Lower leg skin (tissue), 4 donors: ENCODE measurements around the gene IMMP2L. TPM values are rescaled to one million over a fixed set of nuclear protein-coding genes. Genes with fewer than 3 reads are reported as not detected.
"Not testable (repeated sequence)": the region's sequence is repeated elsewhere in the genome, so short reads cannot be mapped to it uniquely, and the experiment has no call there.

Experiments used
- DNase-seq, 2 donors: peaks; one replicate each; pipeline ENCODE4 v3.0.0-alpha.2; 2019; ENCODE audit warnings: low spot score in 2 of 2
- H3K4me3 ChIP-seq: fragments of 200-600 bp; sonication (generic); 2 replicates; pipeline ENCODE4 v1.5.1; 2017; ENCODE audit warnings: mild to moderate bottlenecking, low read depth; ENCODE audit not compliant: poor library complexity, severe bottlenecking
- POLR2A ChIP-seq, 2 donors: fragments of 450-650 bp; IDR thresholded peaks; one replicate each; pipeline ENCODE4 v1.6.1; 2016 to 2017; ENCODE audit warnings: antibody characterized with exemption in 2 of 2, mild to moderate bottlenecking in 1 of 2, moderate library complexity in 1 of 2
- WGBS, 2 donors: methylation state at CpG; one replicate each; pipeline ENCODE4 v1.1.5; 2018; 5-methylcytosine and 5-hydroxymethylcytosine counted together
- intact Hi-C: fragments of 100-400 bp; cut with DNase I; formaldehyde crosslinking; loops from one replicate; pipeline ENCODE4 v1.15.0; 2023; ENCODE audit warnings: low total_unique reads
- total RNA-seq, 4 donors: library from RNA; depleted of rRNA; stranded (reverse); fragments of >200 nt; gene quantifications; one replicate each; pipeline ENCODE4 v1.1.0, GENCODE V29; 2016
- TF ChIP-seq, protein P1 (sequence below), 3 donors: fragments of 450-650 bp; IDR thresholded peaks; one replicate each; pipeline ENCODE4 v1.5.1; 2016; ENCODE audit warnings: antibody characterized with exemption in 3 of 3, mild to moderate bottlenecking in 3 of 3, moderate library complexity in 2 of 3

IMMP2L gene
- total RNA-seq, 4 donors from 2014 or later, result 13.6 to 16.8 (median 16.4) TPM

DNA sequence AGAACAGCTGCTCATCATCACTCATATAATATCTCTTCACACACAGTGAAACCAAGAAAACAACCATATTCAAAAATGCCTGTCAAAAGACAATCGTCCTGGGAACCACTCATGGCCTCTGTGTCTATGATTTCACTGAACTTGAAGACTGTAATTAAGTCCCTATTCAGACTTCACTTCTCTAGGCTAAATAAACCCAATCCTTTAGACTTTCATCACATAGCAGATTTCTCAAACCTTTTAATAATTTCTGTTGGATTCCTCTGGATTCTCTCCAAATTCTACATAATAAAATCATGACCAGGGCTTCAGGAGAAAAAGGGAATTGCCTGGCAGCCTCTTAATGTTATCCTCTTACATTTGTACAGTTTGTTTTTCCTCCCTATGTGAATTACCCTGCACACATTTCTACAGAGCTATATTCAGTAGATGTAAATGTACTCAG is 270.2 kb downstream of the IMMP2L start:
- no peak for TF ChIP-seq POLR2A (IDR thresholded peaks at IDR 0.05)
- TF ChIP-seq, protein P1, sequence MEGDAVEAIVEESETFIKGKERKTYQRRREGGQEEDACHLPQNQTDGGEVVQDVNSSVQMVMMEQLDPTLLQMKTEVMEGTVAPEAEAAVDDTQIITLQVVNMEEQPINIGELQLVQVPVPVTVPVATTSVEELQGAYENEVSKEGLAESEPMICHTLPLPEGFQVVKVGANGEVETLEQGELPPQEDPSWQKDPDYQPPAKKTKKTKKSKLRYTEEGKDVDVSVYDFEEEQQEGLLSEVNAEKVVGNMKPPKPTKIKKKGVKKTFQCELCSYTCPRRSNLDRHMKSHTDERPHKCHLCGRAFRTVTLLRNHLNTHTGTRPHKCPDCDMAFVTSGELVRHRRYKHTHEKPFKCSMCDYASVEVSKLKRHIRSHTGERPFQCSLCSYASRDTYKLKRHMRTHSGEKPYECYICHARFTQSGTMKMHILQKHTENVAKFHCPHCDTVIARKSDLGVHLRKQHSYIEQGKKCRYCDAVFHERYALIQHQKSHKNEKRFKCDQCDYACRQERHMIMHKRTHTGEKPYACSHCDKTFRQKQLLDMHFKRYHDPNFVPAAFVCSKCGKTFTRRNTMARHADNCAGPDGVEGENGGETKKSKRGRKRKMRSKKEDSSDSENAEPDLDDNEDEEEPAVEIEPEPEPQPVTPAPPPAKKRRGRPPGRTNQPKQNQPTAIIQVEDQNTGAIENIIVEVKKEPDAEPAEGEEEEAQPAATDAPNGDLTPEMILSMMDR (IDR thresholded peaks at IDR 0.05), result no peak
- no peak overlapping the region for H3K4me3 ChIP-seq
- no peak for DNase-seq
- 41 to 50% methylated on average over 1 of the region's 1 CpG for WGBS, 2 donors
- intact Hi-C loops, result no loop called here

DNA sequence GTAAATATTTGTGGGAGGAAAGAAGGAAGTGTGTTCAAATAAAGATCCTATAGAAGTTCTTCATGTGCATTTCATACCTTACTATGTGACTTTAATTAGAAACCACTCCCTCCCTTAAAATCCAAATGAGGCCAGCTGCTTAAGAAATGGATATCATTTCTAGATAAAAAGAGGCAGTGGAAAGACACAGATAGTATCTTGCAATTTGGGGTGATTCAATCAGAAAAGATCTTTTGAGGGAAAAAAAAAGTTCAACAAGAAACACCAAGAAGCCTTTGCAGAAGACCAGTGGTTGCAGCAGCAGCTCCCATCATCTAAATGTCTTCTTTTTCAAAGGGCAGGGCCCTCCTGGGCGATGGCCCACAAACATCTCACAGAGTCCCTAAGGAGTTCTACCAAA is 271.3 kb downstream of the IMMP2L start:
- intact Hi-C loops, result no loop called here
- WGBS, 2 donors, result 80 to 91% methylated on average over 1 of the region's 1 CpG
- DNase-seq, result no peak
- TF ChIP-seq, protein P1 (IDR thresholded peaks at IDR 0.05), result no peak
- no peak overlapping the region for H3K4me3 ChIP-seq

DNA sequence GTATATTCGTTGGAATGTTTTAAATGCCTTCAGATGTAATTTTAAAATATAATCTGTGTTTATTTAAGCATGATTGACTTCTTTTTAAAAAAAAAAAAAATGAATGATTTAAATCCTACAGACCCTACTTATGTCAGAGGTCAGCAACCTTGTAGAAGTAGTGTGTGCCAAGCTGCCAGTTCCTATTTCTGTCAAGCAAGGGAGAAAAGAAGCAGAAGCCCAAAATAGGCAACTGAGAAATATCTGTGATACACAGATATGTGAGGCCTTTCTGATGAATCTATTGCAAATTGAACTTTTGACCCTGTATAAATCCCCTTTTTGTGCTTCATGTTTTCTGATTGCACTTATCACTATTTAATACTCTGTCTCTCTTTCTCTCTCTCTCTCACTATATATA is 271.9 kb downstream of the IMMP2L start:
- WGBS, 2 donors, result 77 to 85% methylated on average over 1 of the region's 1 CpG
- TF ChIP-seq POLR2A (IDR thresholded peaks at IDR 0.05), result no peak
- TF ChIP-seq, protein P1 (IDR thresholded peaks at IDR 0.05), result no peak
- DNase-seq, result no peak
- intact Hi-C loops, result no loop called here
- H3K4me3 ChIP-seq, result no peak overlapping the region

DNA sequence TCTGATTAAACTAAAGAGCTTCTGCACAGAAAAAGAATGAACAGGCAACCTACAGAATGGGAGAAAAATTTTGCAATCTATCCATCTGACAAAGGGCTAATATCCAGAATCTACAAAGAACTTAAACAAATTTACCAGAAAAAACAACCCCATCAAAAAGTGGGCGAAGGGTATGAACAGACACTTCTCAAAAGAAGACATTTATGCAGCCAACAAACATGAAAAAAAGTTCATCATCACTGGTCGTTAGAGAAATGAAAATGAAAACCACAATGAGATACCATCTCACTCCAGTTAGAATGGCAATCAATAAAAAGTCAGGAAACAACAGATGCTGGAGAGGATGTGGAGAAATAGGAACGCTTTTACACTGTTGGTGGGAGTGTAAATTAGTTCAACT is 273.9 kb downstream of the IMMP2L start:
- H3K4me3 ChIP-seq, intact Hi-C loops, DNase-seq: not testable (repeated sequence)
- WGBS, 2 donors, result 85 to 86% methylated on average over 3 of the region's 3 CpGs

DNA sequence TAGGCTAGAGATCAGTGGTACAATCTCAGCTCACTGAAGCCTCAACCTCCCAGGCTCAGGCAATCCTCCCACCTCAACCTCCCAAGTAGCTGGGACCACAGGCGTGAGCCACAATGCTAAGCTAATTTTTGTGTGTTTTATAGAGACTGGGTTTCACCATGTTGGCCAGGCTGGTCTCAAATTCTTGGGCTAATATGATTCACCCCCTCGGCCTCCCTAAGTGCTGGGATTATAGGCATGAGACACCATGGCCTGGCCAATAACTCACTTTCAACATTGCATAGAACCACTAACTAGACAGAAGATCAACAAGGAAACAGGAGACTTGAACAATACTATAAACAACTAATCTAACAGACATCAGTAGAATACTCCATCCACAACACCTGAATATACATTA is 279.7 kb downstream of the IMMP2L start:
- H3K4me3 ChIP-seq, result no peak overlapping the region
- 97 to 98% methylated on average over 2 of the region's 2 CpGs for WGBS, 2 donors
- TF ChIP-seq POLR2A (IDR thresholded peaks at IDR 0.05), result no peak
- TF ChIP-seq, protein P1 (IDR thresholded peaks at IDR 0.05), result no peak
- DNase-seq, result no peak
- intact Hi-C loops, result no loop called here

DNA sequence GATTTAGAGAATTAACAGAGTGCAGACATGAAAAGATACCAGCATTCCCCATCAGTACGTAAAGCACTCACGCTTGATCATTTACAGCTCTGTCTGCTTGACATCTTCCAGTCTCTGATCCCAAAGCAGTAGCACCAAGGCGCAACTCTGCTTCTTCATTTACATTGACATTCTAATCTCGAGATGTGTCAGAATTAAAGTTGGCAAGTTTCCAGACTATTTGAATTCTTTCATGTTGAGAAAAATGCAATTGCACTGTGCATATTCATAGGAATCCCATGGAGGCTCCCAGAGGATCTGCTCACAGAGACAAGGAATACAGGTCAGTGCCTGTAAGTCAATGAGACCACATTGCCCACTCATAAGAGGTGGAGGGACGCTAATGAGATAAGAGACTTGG is 287.4 kb downstream of the IMMP2L start:
- no peak for DNase-seq
- intact Hi-C loops, result no loop called here
- no peak for TF ChIP-seq POLR2A (IDR thresholded peaks at IDR 0.05)
- TF ChIP-seq, protein P1 (IDR thresholded peaks at IDR 0.05), result no peak
- no peak overlapping the region for H3K4me3 ChIP-seq
- WGBS, 2 donors, result 77 to 82% methylated on average over 5 of the region's 5 CpGs
